Measurements from ENCODE around the gene ADI1.
"Not testable (repeated sequence)": the region's sequence is repeated elsewhere in the genome, so short reads cannot be mapped to it uniquely, and the experiment has no call there.

The ADI1 gene

GRCh38 chr2:3504741-3505140, 14.6 kb downstream of the ADI1 start:
- Histone ChIP-seq H3K36me3 (ENCODE audit: control insufficient read depth, insufficient read depth, low read length) (peaks cover 7% of the 10 kb centered on the region), H3K4me3 (replicated peaks; ENCODE audit: low read depth, low read length) (no peak overlapping the region), H3K27me3 (replicated peaks; ENCODE audit: control insufficient read depth, insufficient read depth, low read length) (no peaks in the 10 kb centered on the region)
- TF ChIP-seq, protein P1, sequence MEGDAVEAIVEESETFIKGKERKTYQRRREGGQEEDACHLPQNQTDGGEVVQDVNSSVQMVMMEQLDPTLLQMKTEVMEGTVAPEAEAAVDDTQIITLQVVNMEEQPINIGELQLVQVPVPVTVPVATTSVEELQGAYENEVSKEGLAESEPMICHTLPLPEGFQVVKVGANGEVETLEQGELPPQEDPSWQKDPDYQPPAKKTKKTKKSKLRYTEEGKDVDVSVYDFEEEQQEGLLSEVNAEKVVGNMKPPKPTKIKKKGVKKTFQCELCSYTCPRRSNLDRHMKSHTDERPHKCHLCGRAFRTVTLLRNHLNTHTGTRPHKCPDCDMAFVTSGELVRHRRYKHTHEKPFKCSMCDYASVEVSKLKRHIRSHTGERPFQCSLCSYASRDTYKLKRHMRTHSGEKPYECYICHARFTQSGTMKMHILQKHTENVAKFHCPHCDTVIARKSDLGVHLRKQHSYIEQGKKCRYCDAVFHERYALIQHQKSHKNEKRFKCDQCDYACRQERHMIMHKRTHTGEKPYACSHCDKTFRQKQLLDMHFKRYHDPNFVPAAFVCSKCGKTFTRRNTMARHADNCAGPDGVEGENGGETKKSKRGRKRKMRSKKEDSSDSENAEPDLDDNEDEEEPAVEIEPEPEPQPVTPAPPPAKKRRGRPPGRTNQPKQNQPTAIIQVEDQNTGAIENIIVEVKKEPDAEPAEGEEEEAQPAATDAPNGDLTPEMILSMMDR (IDR thresholded peaks at IDR 0.05; ENCODE audit: insufficient read depth, low read length, poor library complexity, severe bottlenecking): no peak
- DNase-seq (ENCODE audit: extremely low read depth, insufficient read length): no peak

DNA sequence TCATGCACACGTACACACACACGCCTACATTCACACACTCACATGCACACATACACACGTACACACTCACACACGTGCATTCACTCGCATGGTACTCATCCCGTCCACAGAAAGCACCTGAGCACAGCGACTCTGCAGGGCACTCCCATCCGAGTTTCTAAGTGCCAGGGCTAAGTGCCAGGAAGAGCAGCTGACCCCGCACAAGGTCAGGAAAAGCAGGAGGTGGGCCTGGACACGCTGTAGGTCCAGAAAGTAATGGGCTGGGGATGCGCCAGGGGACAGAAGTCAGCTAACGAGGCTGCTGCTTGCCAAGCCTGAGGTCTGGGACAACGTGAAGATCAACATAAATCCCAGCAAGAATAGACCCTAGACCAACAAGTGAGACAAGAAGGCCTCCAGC, 15.8 kb downstream of the ADI1 start:
- DNase-seq (ENCODE audit: extremely low read depth, insufficient read length): no peak
- Histone ChIP-seq H3K27me3 (replicated peaks; ENCODE audit: control insufficient read depth, insufficient read depth, low read length) (no peaks in the 10 kb centered on the region), H3K36me3 (ENCODE audit: control insufficient read depth, insufficient read depth, low read length) (peaks cover 7% of the 10 kb centered on the region), H3K4me3 (replicated peaks; ENCODE audit: low read depth, low read length) (no peak overlapping the region)
- TF ChIP-seq, protein P1 (IDR thresholded peaks at IDR 0.05; ENCODE audit: insufficient read depth, low read length, poor library complexity, severe bottlenecking): no peak

- TF ChIP-seq, protein P1 (IDR thresholded peaks at IDR 0.05; ENCODE audit: insufficient read depth, low read length, poor library complexity, severe bottlenecking): no peak
- no peak overlapping the region for H3K4me3 ChIP-seq (replicated peaks; ENCODE audit: low read depth, low read length)
- H3K36me3 ChIP-seq (ENCODE audit: control insufficient read depth, insufficient read depth, low read length): peaks cover 7% of the 10 kb centered on the region
- no peaks in the 10 kb centered on the region for H3K27me3 ChIP-seq (replicated peaks; ENCODE audit: control insufficient read depth, insufficient read depth, low read length)
- no peak for DNase-seq (ENCODE audit: extremely low read depth, insufficient read length)
Measured at GRCh38 chr2:3503046-3503445, 16.3 kb downstream of the ADI1 start.

DNA sequence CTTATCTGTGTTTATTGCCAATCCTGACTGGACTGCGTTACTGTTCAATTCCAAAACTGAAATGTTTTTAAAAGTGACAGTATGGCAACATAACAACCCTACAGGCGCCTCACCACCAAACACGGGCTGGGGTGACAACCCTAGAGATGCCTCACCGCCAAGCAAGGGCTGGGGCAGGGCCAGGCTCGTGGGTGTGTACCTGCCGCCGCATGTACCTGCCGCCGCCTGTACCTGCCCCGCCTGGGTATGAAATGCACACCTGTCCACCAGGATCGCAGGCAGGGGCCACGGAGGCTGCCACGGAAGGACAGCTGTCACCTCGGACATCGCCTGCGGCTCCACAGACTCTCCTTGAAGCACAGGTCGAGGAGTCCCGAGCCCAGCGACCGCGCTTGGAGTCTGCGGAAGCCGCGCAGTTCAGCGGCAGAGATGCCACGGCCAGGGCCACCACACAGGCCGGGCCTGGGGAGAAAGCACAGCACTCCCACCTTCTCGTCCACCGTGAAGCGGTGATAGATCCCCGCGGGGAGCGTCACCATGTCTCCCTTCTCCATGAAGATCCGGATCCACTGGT, 18.9 kb downstream of the ADI1 start:
- TF ChIP-seq, protein P1 (IDR thresholded peaks at IDR 0.05; ENCODE audit: insufficient read depth, low read length, poor library complexity, severe bottlenecking): no peak
- Histone ChIP-seq H3K27me3 (replicated peaks; ENCODE audit: control insufficient read depth, insufficient read depth, low read length) (no peaks in the 10 kb centered on the region), H3K4me3 (replicated peaks; ENCODE audit: low read depth, low read length) (no peak overlapping the region), H3K36me3 (ENCODE audit: control insufficient read depth, insufficient read depth, low read length) (peaks cover 7% of the 10 kb centered on the region)
- DNase-seq (ENCODE audit: extremely low read depth, insufficient read length): no peak

GRCh38 chr2:3498783-3499394, 20.4 kb downstream of the ADI1 start:
- no peak for DNase-seq (ENCODE audit: extremely low read depth, insufficient read length)
- peaks cover 7% of the 10 kb centered on the region for H3K36me3 ChIP-seq (ENCODE audit: control insufficient read depth, insufficient read depth, low read length)
- TF ChIP-seq, protein P1 (IDR thresholded peaks at IDR 0.05; ENCODE audit: insufficient read depth, low read length, poor library complexity, severe bottlenecking): no peak
- H3K27me3 ChIP-seq (replicated peaks; ENCODE audit: control insufficient read depth, insufficient read depth, low read length): no peaks in the 10 kb centered on the region
- no peak overlapping the region for H3K4me3 ChIP-seq (replicated peaks; ENCODE audit: low read depth, low read length)

DNA sequence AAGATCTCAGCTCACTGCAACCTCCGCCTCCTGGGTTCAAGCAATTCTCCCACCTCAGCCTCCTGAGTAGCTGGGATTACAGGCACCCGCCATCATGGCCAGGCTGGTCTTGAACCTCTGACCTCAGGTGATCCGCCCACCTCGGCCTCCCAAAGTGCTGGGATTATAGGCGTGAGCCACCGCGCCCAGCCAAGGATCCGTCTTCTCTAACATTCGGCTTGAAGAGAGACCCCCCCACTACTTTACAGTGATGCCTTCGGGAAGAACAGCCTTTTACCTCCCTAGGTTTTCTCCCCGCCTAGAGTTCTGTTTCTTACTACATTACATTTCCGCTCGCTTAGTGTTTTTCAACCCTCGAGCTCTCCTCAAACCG, 22.6 kb downstream of the ADI1 start:
- not testable (repeated sequence) for H3K4me3 ChIP-seq (replicated peaks; ENCODE audit: low read depth, low read length); DNase-seq (ENCODE audit: extremely low read depth, insufficient read length); H3K27me3 ChIP-seq (replicated peaks; ENCODE audit: control insufficient read depth, insufficient read depth, low read length); H3K36me3 ChIP-seq (ENCODE audit: control insufficient read depth, insufficient read depth, low read length)
